HG03097 (cell line): ENCODE results near the gene ZNF19.

ENCODE experiments used
- ATAC-seq: cut with Tn5 transposase; IDR thresholded peaks from one replicate; pipeline ENCODE4 v1.9.1; 2021; ENCODE audit not compliant: unreplicated experiment, low FRiP score

The ZNF19 gene

DNA sequence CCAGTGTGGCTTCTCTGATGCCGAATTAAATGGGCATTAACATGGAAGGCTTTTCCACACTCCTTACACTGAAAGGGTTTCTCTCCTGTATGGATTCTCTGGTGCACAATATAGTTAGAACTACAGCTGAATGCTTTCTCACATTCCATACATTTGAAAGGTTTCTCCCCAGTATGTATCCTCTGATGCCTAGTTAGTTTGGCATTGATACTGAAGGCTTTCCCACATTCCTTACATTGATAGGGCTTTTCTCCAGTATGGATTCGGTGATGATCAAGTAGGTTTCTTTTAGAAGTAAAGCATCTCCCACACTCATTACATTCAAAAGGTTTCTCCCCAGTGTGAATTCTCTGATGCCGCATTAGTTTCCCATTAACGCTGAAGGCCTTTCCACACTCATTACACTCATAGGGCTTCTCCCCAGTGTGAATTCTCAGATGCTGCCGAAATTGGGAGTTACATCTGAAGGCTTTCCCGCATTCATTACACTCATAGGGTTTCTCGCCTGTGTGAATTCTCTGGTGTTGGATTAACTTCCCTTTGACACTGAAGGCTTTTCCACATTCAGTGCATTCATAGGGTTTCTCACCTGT, 40.8 kb downstream of the ZNF19 start:
- no peak for ATAC-seq

DNA sequence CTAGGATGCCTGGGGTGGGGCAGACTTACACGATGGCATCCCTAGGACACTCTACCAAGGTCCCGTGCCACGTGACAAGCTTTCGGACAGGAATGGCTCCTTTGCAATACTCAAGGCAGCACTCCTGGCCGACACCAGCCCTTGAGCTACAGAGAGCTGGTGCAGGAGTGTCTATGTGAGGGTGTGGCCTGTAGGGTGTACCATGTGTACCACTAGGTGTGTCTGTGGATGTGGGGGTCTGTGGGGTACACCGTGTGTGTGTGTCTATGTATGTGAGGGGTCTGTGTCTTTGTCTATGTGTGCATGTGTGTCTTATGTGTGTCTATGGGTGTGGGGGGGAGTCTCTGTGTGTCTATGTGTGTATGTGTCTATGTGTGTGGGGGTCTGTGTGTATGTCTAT, 45.4 kb downstream of the ZNF19 start:
- ATAC-seq, result no peak

GRCh38 chr16:71442051-71442440, 47.1 kb downstream of the ZNF19 start, which contains the start of gene TLE7:
TSS of gene TLE7 (minus strand) at chr16:71442054. CDS start at chr16:71433324, 8,730 bp downstream.
- no peak for ATAC-seq

DNA sequence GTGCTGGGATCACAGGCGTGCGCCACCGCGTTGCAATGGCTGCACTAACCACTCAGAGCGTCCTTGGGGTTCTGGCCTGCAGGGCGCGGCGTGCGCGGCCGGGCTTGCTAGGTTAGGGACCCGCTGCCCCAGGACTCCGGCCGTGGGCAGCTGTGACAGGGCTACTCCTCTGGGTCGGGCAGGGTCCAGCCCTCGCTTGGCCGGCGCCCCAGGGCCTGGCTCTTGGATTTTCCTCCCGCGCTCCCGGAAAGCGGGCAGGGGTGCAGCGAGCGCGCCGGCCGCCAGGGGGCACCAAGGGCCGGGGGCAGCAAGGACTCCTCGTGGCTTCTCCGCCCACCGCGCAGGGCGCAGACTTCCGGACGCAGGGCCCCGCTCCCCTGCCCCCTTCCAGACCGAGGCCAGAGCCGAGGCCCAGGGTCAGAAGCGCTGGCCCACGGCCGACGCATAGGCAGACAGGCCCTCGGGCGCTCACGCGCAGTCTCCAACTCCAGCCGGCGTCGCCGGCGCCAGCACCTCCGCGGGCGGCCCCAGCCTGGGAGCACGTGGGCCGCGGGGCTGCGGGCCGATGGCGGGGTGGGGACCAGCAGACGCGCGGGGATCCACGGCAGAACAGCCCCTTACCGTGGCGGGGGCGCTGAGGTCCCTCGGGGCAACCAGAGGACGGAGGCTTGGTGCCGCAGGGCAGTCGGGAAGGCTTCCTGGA, 47.6 kb downstream of the ZNF19 start:
- ATAC-seq, result no peak

DNA sequence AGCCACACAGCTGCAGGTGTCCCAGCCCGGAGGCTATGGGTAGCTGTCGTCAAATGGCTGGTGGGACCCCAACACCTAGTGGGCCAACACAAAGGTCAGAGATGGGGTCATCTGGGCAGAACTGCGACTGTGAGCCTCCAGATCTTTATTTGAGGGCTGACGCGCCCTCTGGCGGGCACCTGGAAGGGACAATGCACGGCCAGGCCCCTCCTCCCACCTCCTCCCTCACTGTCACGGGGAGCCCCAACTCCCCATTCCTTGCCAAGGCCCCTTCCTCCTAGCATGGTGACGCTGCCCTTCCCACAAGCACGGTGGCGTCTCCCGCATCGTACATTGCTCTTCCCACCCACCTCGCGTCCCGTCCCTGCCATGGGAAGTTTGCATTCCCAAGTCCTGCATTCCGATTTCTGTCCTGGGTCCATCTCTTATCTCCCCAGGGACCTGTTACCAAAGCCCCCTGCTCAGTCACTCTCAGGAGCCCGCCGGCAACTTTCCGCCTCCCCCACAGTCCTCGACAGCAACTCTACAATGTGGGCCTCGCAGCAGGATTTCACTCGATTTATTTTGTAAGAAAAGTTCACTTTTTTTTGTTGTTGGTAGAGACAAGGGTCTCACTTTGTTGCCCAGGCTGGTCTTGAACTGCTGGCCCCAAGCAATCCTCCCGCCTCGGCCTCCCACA, 48.3 kb downstream of the ZNF19 start:
- ATAC-seq, result no peak

GRCh38 chr16:71439523-71439922, 49.6 kb downstream of the ZNF19 start:
- ATAC-seq, result no peak

DNA sequence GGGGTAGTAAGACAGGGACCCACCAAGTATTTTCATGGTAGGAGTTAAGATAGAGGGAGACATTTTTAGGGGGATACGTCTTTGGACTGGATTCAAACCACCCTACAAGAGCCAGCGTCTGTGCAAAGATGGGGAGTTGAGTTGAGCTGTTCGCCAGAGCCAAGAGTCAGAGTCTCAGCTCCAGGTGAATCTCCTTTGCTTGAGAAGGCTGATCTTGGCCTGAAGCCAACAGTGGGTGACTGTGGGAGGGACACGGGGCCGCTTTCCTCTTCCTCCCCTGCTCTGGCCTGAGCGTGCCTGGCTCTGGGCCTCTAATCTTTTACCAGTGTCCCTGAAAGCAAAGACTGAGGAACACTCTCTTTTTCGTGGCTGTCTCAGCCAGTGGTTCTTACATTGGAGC, 52.7 kb downstream of the ZNF19 start:
- no peak for ATAC-seq

- ATAC-seq, result no peak
These were observed 56.2 kb downstream of the ZNF19 start for GRCh38 chr16:71432906-71433305.

DNA sequence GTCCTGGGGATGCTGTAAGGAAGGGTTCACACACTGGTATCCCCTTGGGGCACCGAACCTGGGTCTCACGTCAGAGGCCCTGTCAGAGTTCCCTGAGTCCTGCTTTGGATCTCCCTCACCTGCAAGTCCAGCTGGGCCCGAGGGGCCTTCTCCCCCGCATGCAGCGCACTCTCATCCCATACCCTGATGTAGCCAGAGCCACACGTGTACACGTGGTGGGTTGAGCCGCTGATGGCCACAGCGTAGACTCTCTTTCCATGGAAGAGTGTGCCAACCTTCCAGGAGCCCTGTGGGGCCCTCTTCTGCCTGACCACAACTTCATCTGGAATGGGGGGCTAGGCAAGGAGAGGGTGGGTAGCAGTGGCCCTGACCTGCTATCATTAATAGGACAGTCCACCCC, 57.1 kb downstream of the ZNF19 start:
- ATAC-seq, result no peak

DNA sequence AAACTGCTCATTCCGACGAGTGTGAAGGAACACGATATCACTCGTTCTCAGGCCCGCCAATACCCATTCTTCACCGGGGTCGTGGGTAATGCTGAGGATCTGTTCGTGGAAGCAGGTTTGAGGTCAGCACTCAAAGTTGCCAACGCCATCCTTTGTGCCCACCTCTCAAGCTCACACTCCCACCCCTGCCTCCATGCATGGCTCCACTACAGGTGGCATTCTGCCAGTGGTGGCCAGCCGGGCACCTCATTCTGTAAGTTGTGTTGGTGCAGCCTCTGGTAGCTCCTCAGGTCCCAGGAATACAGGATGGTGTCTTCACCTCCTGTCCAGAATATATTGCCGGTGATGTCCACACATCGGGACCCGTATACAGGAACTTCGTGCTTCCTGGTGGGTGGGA, 57.9 kb downstream of the ZNF19 start:
- ATAC-seq, result no peak

GRCh38 chr16:71430744-71431143, 58.4 kb downstream of the ZNF19 start:
- no peak for ATAC-seq

DNA sequence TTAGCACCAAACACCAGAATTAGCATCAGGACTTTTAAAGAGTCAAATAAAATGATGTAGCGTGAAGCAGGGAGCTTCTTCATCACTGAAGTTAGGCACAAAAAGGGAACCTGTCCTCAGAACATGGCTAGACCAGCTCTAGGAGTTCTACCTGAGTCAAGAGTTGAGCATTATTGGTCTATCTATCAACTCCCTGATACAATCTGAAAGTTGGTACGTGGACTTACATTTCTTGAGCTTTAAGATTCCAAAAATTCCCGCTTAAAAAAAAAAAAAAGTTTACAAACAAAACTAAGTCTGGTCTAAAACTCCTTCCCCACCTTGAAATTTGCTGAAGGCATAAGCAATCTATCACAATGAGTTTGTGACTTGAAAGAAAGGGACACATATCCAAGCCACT, 59.5 kb downstream of the ZNF19 start:
- no peak for ATAC-seq

GRCh38 chr16:71428883-71429282, 60.2 kb downstream of the ZNF19 start:
- ATAC-seq, result no peak

GRCh38 chr16:71428385-71428784, 60.7 kb downstream of the ZNF19 start:
- ATAC-seq, result no peak

- ATAC-seq, result no peak
These were observed 62.1 kb downstream of the ZNF19 start for GRCh38 chr16:71426880-71427615.

DNA sequence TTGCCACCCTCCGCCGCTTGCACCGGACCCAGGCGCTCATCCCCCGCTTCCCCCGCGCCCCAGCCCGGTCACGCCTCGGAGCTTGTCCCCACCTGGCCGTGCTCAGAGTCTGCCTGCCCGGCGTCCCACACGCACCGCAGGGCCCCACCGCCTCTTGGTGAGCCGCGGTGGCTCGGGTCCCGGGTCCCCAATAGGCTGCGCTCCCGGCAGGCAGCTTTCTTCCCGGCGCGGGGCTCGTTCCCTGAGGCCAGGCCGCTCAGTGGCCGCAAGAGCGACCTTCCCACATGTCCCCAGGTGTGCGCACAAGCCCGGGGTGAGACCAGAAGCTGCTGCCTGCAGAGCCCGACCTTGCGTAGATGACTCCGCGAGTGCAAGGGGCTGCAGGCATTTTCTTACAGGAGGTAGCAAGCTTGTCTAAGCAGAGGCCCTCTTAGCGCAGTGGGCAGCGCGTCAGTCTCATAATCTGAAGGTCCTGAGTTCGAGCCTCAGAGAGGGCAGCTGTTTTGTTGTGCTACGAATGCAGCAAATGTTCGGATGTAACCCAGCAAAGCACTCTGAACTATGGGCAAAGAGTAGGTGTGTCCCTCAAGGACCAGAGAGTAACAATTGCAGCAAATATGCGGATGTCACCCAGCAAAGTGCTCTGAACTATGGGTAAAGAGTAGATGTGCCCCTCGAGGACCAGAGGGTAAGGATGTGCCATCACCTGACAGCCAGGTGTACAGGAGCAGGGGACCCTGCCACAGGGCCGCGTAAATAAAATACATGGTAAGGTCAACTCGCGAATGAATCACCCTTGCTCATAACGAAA, 62.9 kb downstream of the ZNF19 start:
- peak; percentile 60 for ATAC-seq

- no peak for ATAC-seq
These were observed 63.4 kb downstream of the ZNF19 start for GRCh38 chr16:71425746-71426068.

DNA sequence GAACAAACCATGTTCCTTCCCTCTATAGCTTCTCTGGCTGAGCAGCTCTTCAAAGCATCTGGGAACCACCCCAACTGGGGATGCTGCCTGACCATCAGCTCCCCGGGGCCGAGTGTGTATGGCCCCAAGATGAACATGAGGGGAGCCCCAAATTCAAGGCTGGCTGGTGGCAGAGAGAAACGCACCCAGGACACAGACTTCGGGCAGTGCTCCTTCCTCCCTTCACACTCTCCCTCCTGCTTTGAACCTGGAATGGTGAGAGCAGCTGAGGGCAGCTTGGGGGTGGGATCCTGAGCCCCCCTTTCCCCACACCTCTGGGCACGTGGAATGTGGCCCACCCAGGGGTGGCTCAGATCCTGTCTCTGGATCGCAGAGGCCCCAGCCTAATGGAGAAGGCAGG, 64.5 kb downstream of the ZNF19 start:
- ATAC-seq, result no peak

DNA sequence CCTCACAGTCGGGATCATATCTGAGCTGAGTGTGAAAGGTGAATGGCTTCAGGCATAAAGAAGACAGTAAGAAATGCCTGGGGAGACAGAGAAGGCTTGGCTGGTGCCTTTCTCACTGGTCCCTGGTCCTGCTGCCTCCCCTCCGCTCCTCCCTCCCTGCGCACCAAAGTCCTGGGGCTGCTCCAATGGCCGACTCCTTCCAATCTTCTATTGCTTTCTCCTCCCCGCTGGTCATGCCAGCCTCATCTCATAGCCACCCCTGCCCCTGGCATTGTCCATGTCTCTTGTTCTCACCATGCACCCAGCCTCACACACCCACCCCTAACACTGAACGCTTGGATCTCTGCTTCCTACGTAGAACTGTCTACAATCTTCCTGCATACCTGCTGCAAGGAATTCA, 65.3 kb downstream of the ZNF19 start:
- ATAC-seq, result no peak
